Esophagus muscularis mucosa (tissue), 4 donors: ENCODE data around the gene AWAT1. TPM values are rescaled to one million over a fixed set of nuclear protein-coding genes. Genes with fewer than 3 reads are reported as not detected.

Experiments used
- DNase-seq: peaks from one replicate; pipeline ENCODE4 v3.0.0-alpha.2; 2017; ENCODE audit errors: extremely low spot score
- H3K27ac ChIP-seq, 4 donors: fragments of 200-600 bp; sonication (generic); replicated peaks in 1 of 4; 1 replicate in 3 of 4; 2 replicates in 1 of 4; pipeline ENCODE4 v1.5.1; 2016 to 2019; ENCODE audit warnings: mild to moderate bottlenecking in 1 of 4
- H3K27me3 ChIP-seq, 4 donors: fragments of 200-600 bp; sonication (generic); one replicate each; pipeline versions ENCODE4 v1.5.1 to v1.6.0; 2016 to 2019
- H3K36me3 ChIP-seq, 4 donors: fragments of 200-600 bp; sonication (generic); one replicate each; pipeline ENCODE4 v1.5.1; 2016 to 2019
- H3K4me1 ChIP-seq, 4 donors: fragments of 200-600 bp; sonication (generic); one replicate each; pipeline ENCODE4 v1.5.1; 2016 to 2019
- H3K4me3 ChIP-seq, 4 donors: fragments of 200-600 bp; sonication (generic); 1 replicate in 2 of 4; 2 replicates in 2 of 4; pipeline ENCODE4 v1.5.1; 2016 to 2019; ENCODE audit warnings: mild to moderate bottlenecking in 4 of 4, moderate library complexity in 1 of 4
- H3K9me3 ChIP-seq, 4 donors: fragments of 200-600 bp; sonication (generic); 1 replicate in 3 of 4; 2 replicates in 1 of 4; pipeline ENCODE4 v1.5.1; 2016 to 2019
- CTCF ChIP-seq, 3 experiments: fragments of 200-600 bp in 2 of 3; fragments of 450-650 bp in 1 of 3; sonication (generic) in 2 of 3; IDR thresholded peaks; one replicate each; pipeline ENCODE4 v1.5.1; 2017 to 2019; ENCODE audit warnings: antibody characterized with exemption in 3 of 3, mild to moderate bottlenecking in 2 of 3, moderate library complexity in 1 of 3
- EP300 ChIP-seq: sonication (generic); formaldehyde crosslinking; IDR thresholded peaks from one replicate; pipeline ENCODE4 v1.6.1; 2017; ENCODE audit warnings: antibody characterized with exemption
- POLR2A ChIP-seq: fragments of 450-650 bp; IDR thresholded peaks from one replicate; pipeline ENCODE4 v1.6.1; 2017; ENCODE audit warnings: antibody characterized with exemption, moderate library complexity, mild to moderate bottlenecking, low read depth
- POLR2AphosphoS5 ChIP-seq, 2 donors: sonication (generic); formaldehyde crosslinking; IDR thresholded peaks; one replicate each; pipeline ENCODE4 v1.6.1; 2017; ENCODE audit warnings: antibody characterized with exemption in 2 of 2
- WGBS: methylation state at CpG from one replicate; pipeline ENCODE4 v1.1.5; 2018; 5-methylcytosine and 5-hydroxymethylcytosine counted together
- intact Hi-C: fragments of 100-400 bp; cut with DNase I; formaldehyde crosslinking; loops from one replicate; pipeline ENCODE4 v1.15.1; 2023
- small RNA-seq, 3 donors: library from RNA; depleted of rRNA; stranded (forward); fragments of <200 nt; gene quantifications; one replicate each; pipeline ENCODE3, GENCODE V24; 2016
- total RNA-seq, 4 donors: library from RNA; depleted of rRNA; stranded (reverse); fragments of >200 nt; gene quantifications; one replicate each; pipeline versions ENCODE4 v1.1.0 to v1.2.1, GENCODE V29; 2016

Gene AWAT1
- total RNA-seq, 4 donors from 2014 or later, result not detected

GRCh38 chrX:70279081-70279480 is 44.6 kb downstream of the AWAT1 start:
- WGBS, result 75% methylated on average over 3 of the region's 3 CpGs
- no peaks in the 10 kb centered on the region for H3K27me3 ChIP-seq
- no peak overlapping the region for H3K27ac ChIP-seq
- no peaks in the 10 kb centered on the region for H3K9me3 ChIP-seq
- TF ChIP-seq POLR2A (no peak), POLR2AphosphoS5 (IDR thresholded peaks at IDR 0.05) (no peak), EP300 (no peak), CTCF (IDR thresholded peaks at IDR 0.05) (no peak)
- DNase-seq, result no peak
- intact Hi-C loops, result no loop called here
- H3K4me1 ChIP-seq, result no peaks in the 10 kb centered on the region
- H3K4me3 ChIP-seq, result no peak overlapping the region
- H3K36me3 ChIP-seq, result peaks cover 0 to 8% (median 0%) of the 10 kb centered on the region in 4 donors

- Histone ChIP-seq H3K36me3 (peaks cover 0 to 22% (median 0%) of the 10 kb centered on the region in 4 donors), H3K4me3 (no peak overlapping the region), H3K4me1 (no peaks in the 10 kb centered on the region), H3K27ac (no peak overlapping the region), H3K9me3 (no peaks in the 10 kb centered on the region), H3K27me3 (no peaks in the 10 kb centered on the region)
- DNase-seq, result no peak
- TF ChIP-seq POLR2AphosphoS5 (IDR thresholded peaks at IDR 0.05), result no peak
- no peak for TF ChIP-seq POLR2A
- no peak for TF ChIP-seq EP300
- no peak for TF ChIP-seq CTCF (IDR thresholded peaks at IDR 0.05)
- intact Hi-C loops, result no loop called here
- WGBS, result 60% methylated on average over 3 of the region's 3 CpGs
Observed at GRCh38 chrX:70280573-70280972, 46.1 kb downstream of the AWAT1 start.

GRCh38 chrX:70281951-70282350 is 47.5 kb downstream of the AWAT1 start, which contains the start of gene RAB41:
Gene RAB41 (plus strand): TSS chrX:70282172. CDS start chrX:70282218, 46 bp downstream.
- intact Hi-C loops, result no loop called here
- Histone ChIP-seq H3K27ac (no peak within 1 kb of the TSS), H3K4me1 (no peaks in the 10 kb centered on the region), H3K9me3 (no peaks in the 10 kb centered on the region), H3K27me3 (no peaks in the 10 kb centered on the region), H3K36me3 (peaks cover 0 to 35% (median 8%) of the 10 kb centered on the region in 4 donors), H3K4me3 (no peak within 1 kb of the TSS)
- no peak for DNase-seq
- TF ChIP-seq CTCF (IDR thresholded peaks at IDR 0.05), result no peak
- no peak for TF ChIP-seq EP300
- no peak for TF ChIP-seq POLR2A
- no peak for TF ChIP-seq POLR2AphosphoS5 (IDR thresholded peaks at IDR 0.05)
- 88% methylated on average over 21 of the region's 21 CpGs for WGBS

- Histone ChIP-seq H3K9me3 (no peaks in the 10 kb centered on the region), H3K27me3 (no peaks in the 10 kb centered on the region), H3K4me1 (peaks cover 8 to 15% (median 12%) of the 10 kb centered on the region in 4 donors), H3K27ac (peak overlapping the region; percentile 58 to 80 (median 73)), H3K4me3 (peak overlapping the region; percentile 53 to 63 (median 56)), H3K36me3 (peaks cover 0 to 39% (median 17%) of the 10 kb centered on the region in 4 donors)
- intact Hi-C loops, result no loop called here
- TF ChIP-seq POLR2AphosphoS5 (IDR thresholded peaks at IDR 0.05) (no peak), CTCF (IDR thresholded peaks at IDR 0.05) (no peak), EP300 (no peak), POLR2A (no peak)
- no peak for DNase-seq
- 50% methylated on average over 11 of the region's 11 CpGs for WGBS
Observed at GRCh38 chrX:70289168-70289792, 54.8 kb downstream of the AWAT1 start.

Small RNA genes lying within 50 kb of the gene (small RNA-seq; reads per million reads assigned to genes)
- 0 reads per million in 3 donors for gene RNA5SP507

Other genes starting within 250 kb of the AWAT1 start
- gene AWAT2, start 184.7 kb upstream of the AWAT1 start, total RNA-seq, result not detected
- gene OTUD6A, start 172.2 kb upstream of the AWAT1 start, total RNA-seq, result not detected
- gene IGBP1, start 101.2 kb upstream of the AWAT1 start, total RNA-seq, result 10 to 100 TPM; 48.2 to 69.0 (median 60.6) TPM
- gene DGAT2L6, start 57.2 kb upstream of the AWAT1 start, total RNA-seq, result not detected
- 1 to 10 TPM in 1 of 4 donors, under 1 TPM in 1, not detected in 2; 0.23 to 1.2 TPM for gene P2RY4, start 25.5 kb downstream of the AWAT1 start, total RNA-seq
- not detected for gene ARR3, start 33.7 kb downstream of the AWAT1 start, total RNA-seq
- not detected for gene RAB41, start 47.5 kb downstream of the AWAT1 start, total RNA-seq
- 10 to 100 TPM; 26.0 to 32.9 (median 29.4) TPM for gene PDZD11, start 55.3 kb downstream of the AWAT1 start, total RNA-seq
- under 1 TPM; 0.06 to 0.42 (median 0.37) TPM for gene KIF4A, start 55.4 kb downstream of the AWAT1 start, total RNA-seq
- not detected for gene GDPD2, start 188.7 kb downstream of the AWAT1 start, total RNA-seq
- gene DLG3, start 210.2 kb downstream of the AWAT1 start, total RNA-seq, result 10 to 100 TPM; 21.7 to 27.0 (median 22.5) TPM